Measurements from ENCODE around the gene OR10J1. TPM values are rescaled to one million over a fixed set of nuclear protein-coding genes. Genes with fewer than 3 reads are reported as not detected.
"Not testable (repeated sequence)": the region's sequence is repeated elsewhere in the genome, so short reads cannot be mapped to it uniquely, and the experiment has no call there.

Gene OR10J1
- total RNA-seq, 2 donors from 2014 or later: not detected

DNA sequence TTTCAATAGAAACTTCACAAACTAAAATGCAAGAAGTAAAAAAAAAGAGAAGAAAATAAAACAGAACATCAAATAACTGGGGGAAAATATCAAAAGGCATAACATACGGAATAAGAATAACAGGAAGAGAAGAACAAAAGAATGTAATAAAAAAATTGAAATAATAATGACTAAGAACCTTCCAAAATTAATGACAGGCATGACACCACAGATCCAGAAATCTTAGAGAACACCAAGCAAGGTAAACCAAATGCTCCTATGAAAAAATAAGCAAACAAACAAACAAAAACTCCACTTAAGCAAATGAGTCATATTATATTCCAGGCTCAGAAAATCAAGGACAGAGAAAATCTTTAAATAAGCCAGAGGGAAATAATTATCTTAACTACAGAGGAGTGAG, 8.7 kb downstream of the OR10J1 start:
- peaks cover 2 to 14% of the 10 kb centered on the region in 2 donors for H3K9me3 Mint-ChIP-seq
- no peaks in the 10 kb centered on the region for H3K27me3 Mint-ChIP-seq (ENCODE audit: low read depth)
- no peak overlapping the region for H3K4me3 Mint-ChIP-seq
- peaks cover 0 to 4% of the 10 kb centered on the region in 2 donors for H3K36me3 Mint-ChIP-seq (ENCODE audit: insufficient read depth in 2 of 2)
- ATAC-seq (replicated peaks in 1 of 2): no peak
- DNase-seq: no peak
- no peaks in the 10 kb centered on the region for H3K4me1 Mint-ChIP-seq (ENCODE audit: low read depth)
- no peak overlapping the region for H3K27ac Mint-ChIP-seq

DNA sequence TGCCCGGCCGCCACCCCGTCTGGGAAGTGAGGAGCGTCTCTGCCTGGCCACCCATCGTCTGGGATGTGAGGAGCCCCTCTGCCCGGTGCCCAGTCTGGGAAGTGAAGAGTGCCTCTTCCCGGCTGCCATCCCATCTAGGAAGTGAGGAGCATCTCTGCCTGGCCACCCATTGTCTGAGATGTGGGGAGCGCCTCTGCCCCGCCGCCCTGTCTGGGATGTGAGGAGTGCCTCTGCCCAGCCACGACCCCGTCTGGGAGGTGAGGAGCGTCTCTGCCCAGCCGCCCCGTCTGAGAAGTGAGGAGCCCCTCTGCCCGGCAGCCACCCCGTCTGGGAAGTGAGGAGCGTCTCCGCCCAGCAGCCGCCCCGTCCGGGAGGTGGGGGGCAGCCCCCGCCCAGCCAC, 10.1 kb downstream of the OR10J1 start:
- H3K4me3 Mint-ChIP-seq; H3K36me3 Mint-ChIP-seq (ENCODE audit: insufficient read depth in 2 of 2); ATAC-seq (replicated peaks in 1 of 2); H3K27me3 Mint-ChIP-seq (ENCODE audit: low read depth); H3K4me1 Mint-ChIP-seq (ENCODE audit: low read depth); DNase-seq; H3K27ac Mint-ChIP-seq: not testable (repeated sequence)
- H3K9me3 Mint-ChIP-seq: peaks cover 6 to 15% of the 10 kb centered on the region in 2 donors

DNA sequence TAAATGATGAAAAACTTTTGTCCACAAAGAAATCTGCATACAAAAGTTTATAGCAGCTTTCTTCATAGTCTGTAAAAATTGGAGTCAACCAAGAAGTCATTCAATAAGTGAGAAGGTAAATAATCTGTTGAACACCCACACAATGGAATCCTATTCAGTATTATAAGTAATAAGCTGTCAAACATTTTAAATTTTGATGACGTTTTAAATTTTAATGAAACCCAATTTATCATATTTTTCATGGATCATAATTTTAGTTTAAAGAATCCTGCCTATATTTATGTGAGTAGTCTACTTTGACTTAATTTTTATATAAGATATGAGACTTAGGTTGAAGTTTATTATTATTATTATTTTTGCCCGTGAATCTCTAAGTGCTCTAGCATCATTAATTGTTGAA, 20.0 kb downstream of the OR10J1 start:
- DNase-seq (no peak), ATAC-seq (replicated peaks in 1 of 2) (no peak)
- Mint-ChIP-seq H3K36me3 (ENCODE audit: insufficient read depth in 2 of 2) (peaks cover 2 to 3% of the 10 kb centered on the region in 2 donors), H3K9me3 (peaks cover 8 to 9% of the 10 kb centered on the region in 2 donors), H3K27me3 (ENCODE audit: low read depth) (no peaks in the 10 kb centered on the region), H3K4me3 (no peak overlapping the region), H3K27ac (no peak overlapping the region), H3K4me1 (ENCODE audit: low read depth) (no peaks in the 10 kb centered on the region)

DNA sequence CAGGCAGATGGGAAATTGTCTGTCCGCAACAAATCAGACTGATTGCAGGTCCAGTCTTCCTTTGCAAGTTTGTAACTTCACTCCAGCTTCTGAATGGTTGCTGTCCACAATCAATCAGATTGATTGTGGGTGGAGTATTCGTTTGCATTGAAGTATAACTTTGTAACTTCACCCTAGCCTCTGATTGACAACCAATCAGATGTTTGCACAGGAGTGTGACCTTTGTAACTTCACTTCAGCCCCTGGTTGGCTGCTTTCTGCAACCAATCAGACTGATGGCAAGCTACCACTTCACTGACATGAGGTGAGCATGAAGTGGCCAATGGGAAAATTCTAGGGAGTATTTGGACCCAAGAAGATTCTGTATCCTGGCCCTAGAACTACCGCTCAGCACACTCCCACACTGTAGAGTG, 25.7 kb downstream of the OR10J1 start:
- no peak for ATAC-seq (replicated peaks in 1 of 2)
- no peak overlapping the region for H3K27ac Mint-ChIP-seq
- peaks cover 2 to 3% of the 10 kb centered on the region in 2 donors for H3K36me3 Mint-ChIP-seq (ENCODE audit: insufficient read depth in 2 of 2)

DNA sequence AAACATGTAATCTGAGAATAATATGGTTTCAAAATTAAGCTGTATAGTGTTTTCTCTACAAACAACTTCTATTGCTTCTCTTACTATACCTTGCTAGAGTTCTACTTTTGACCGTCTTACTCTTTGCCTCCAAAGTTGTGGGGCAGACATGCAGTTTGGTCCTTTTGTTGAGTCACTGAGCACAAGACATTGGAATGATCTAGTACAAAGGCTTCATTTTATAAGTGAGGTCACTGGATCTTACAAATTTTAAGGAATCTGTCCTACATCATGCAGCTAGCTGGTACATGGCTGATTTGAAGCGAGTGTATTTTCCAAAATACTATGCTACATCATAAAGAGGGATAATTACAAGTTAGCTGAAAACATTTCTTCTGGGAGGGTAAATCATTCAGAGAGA, 28.8 kb downstream of the OR10J1 start:
- Mint-ChIP-seq H3K27me3 (ENCODE audit: low read depth) (no peaks in the 10 kb centered on the region), H3K4me1 (ENCODE audit: low read depth) (no peaks in the 10 kb centered on the region), H3K9me3 (peaks cover 0 to 2% of the 10 kb centered on the region in 2 donors), H3K36me3 (ENCODE audit: insufficient read depth in 2 of 2) (peaks cover 0 to 2% of the 10 kb centered on the region in 2 donors), H3K4me3 (no peak overlapping the region), H3K27ac (no peak overlapping the region)
- ATAC-seq (replicated peaks in 1 of 2) (no peak), DNase-seq (no peak)

More for the DNA sequence above, 25.7 kb downstream of the OR10J1 start:
- Mint-ChIP-seq H3K27me3 (ENCODE audit: low read depth) (no peaks in the 10 kb centered on the region), H3K4me1 (ENCODE audit: low read depth) (no peaks in the 10 kb centered on the region), H3K9me3 (peaks cover 6 to 7% of the 10 kb centered on the region in 2 donors), H3K4me3 (no peak overlapping the region)
- no peak for DNase-seq

DNA sequence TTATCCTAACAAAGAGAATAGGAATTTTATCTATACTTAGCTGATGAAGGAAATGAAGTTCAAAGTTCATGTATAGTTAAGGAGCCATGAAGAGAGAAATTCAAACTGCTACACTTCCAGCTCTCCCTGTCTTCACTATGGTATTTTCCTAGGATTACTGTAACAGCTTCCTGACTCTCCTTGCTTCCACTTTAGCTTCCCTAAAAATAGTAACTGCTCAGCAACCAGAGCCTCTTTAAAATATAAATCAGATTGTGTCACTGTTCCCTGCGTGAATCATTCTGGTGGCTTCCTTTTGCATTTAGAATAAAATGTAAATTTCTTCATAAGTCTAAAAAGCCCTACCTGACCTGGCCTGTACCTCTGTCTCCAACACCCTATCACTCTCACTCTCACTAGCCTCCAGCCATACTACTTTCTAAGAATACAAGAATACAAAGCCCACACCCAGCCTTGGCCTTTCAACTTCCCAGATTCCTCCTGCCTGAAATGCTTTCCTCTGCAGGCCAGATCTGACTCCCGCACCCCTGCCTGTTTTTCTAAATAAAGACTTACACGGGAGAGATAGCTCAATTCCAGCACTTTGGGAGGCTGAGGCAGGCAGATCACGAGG, 30.5 kb downstream of the OR10J1 start:
- no peaks in the 10 kb centered on the region for H3K36me3 Mint-ChIP-seq (ENCODE audit: insufficient read depth in 2 of 2)
- H3K27me3 Mint-ChIP-seq (ENCODE audit: low read depth): no peaks in the 10 kb centered on the region
- no peak overlapping the region for H3K27ac Mint-ChIP-seq
- DNase-seq (no peak), ATAC-seq (replicated peaks in 1 of 2) (no peak)
- no peaks in the 10 kb centered on the region for H3K4me1 Mint-ChIP-seq (ENCODE audit: low read depth)
- H3K9me3 Mint-ChIP-seq: no peaks in the 10 kb centered on the region
- no peak overlapping the region for H3K4me3 Mint-ChIP-seq

DNA sequence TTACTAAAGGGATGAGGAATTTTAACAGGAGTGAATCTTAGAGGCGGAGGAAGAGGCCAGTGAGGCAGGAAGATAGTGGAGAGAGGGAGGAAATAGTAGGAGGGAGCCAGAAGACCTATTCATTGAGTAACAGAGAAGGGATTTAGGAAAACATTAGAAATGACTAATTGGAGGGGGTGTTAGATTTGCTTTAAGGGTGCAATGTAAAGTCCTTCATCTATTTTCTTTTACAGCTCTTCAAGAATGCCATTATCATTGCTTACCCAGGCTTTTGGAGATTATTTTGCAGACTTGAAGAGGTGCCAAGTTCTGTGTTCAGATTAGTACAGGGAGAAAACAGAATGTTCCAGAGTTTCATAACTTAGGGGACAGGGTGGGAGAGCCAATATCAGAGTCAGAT, 33.8 kb downstream of the OR10J1 start:
- ATAC-seq (replicated peaks in 1 of 2): no peak
- no peak overlapping the region for H3K27ac Mint-ChIP-seq
- no peaks in the 10 kb centered on the region for H3K4me1 Mint-ChIP-seq (ENCODE audit: low read depth)
- no peak for DNase-seq
- H3K27me3 Mint-ChIP-seq (ENCODE audit: low read depth): no peaks in the 10 kb centered on the region
- H3K9me3 Mint-ChIP-seq: no peaks in the 10 kb centered on the region
- no peaks in the 10 kb centered on the region for H3K36me3 Mint-ChIP-seq (ENCODE audit: insufficient read depth in 2 of 2)
- no peak overlapping the region for H3K4me3 Mint-ChIP-seq

DNA sequence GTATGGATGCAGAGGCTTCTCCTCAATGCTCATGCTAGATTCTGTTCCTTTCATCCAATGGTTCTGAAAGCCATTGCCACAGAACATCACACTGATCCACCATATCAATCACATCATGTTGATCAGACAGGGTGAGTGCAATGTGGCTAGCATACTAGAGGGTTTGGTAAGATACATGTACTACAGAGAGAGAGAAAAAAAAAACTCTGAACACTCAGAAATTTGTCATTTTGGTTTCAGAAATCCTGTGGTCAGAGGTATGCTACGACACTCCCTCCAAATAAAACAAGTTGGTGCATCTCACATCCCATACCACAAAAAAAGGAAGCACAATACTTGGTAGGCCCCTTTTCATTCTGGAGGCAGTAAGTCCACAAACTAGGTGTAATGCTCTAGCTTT, 35.4 kb downstream of the OR10J1 start:
- Mint-ChIP-seq H3K27ac (no peak overlapping the region), H3K27me3 (ENCODE audit: low read depth) (no peaks in the 10 kb centered on the region), H3K9me3 (no peaks in the 10 kb centered on the region), H3K4me1 (ENCODE audit: low read depth) (no peaks in the 10 kb centered on the region), H3K4me3 (no peak overlapping the region), H3K36me3 (ENCODE audit: insufficient read depth in 2 of 2) (no peaks in the 10 kb centered on the region)
- ATAC-seq (replicated peaks in 1 of 2) (no peak), DNase-seq (no peak)

DNA sequence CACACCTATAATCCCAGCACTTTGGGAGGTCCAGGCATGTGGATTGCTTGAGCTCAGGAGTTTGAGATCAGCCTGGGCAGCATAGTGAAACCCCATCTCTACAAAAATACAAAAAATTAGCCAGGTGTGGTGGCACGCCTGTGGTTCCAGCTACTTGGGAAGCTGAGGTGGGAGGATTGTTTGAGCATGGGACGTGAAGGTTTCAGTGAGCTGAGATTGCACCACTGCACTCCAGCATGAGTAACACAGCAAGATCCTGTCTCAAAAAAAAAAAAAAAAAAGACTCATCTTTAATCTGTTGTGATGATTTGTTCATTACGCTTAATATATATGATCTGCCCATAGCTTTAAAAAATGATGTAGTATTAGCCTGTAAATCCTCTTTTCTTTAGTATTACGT, 44.0 kb downstream of the OR10J1 start:
- Mint-ChIP-seq H3K4me3 (no peak overlapping the region), H3K36me3 (ENCODE audit: insufficient read depth in 2 of 2) (no peaks in the 10 kb centered on the region), H3K27me3 (ENCODE audit: low read depth) (no peaks in the 10 kb centered on the region), H3K4me1 (ENCODE audit: low read depth) (no peaks in the 10 kb centered on the region), H3K27ac (no peak overlapping the region), H3K9me3 (peaks cover 0 to 2% of the 10 kb centered on the region in 2 donors)
- ATAC-seq (replicated peaks in 1 of 2) (no peak), DNase-seq (no peak)

Other genes with a start within 250 kb of the OR10J1 start
- not detected for gene ACKR1, start 234.8 kb upstream of the OR10J1 start, total RNA-seq
- gene FCER1A, start 137.4 kb upstream of the OR10J1 start, total RNA-seq: not detected
- not detected for gene OR10J4, start 7.5 kb upstream of the OR10J1 start, total RNA-seq
- gene OR10J5, start 96.3 kb downstream of the OR10J1 start, total RNA-seq: not detected
- not detected for gene APCS, start 148.1 kb downstream of the OR10J1 start, total RNA-seq